ENCODE measurements around the gene MESP2.

The MESP2 gene

DNA sequence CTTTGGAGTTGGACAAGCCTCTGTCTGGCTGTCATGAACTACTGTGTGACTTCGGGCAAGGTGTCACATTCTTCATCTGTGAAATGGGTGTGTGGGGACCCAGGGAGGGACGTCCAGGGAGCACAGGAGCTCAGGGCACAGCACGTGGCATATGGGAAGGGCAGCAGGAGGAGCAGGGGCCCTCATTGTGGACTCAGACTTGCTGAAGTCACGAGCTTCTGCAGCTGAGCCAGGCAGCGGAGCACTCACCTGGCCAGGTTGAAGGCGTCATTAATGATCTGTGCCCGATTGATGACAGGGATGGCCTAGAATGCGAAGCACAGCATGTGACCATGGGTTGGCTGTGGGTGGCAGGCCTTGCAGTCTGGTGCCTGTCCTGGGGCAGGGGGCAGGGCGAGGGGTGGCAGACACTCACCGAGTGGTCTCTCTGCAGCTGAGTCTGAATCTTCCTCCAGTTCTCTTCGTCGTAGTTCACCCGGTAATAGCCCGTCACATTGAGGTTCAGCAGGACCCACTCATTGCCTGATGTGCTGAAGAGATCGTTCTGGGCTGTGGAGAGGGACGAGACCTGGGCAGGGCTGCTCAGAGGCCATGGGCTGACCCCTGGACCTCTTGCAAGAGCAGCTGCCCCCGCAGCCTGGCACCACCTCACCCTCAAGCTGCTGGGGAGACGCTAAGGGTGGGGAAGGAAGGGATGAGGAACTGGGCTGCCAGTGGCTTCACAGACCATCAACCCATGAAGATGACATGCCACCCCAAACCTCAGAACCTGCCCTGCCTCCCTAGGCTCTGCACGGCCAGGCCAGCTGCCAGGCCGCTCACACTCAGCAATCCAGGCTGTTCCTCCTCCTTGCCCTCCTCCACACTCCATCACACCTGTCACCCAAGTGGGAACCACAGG is 23.1 kb downstream of the MESP2 start:
- H3K4me3 ChIP-seq (ENCODE audit: low read depth, low read length) = no peak overlapping the region
- in situ Hi-C loops (cut with HindIII; ENCODE audit: low sequenced_read_pairs) = loop anchor here (5.0 kb wide), 1 partner anchor 63 kb away; no protein-coding TSS in a partner anchor
- no peak for DNase-seq (ENCODE audit: low read depth)
- TF ChIP-seq CTCF (IDR thresholded peaks at IDR 0.05; ENCODE audit: low read depth, low read length, missing control alignments) = no peak

- in situ Hi-C loops (cut with HindIII; ENCODE audit: low sequenced_read_pairs) = loop anchor here (5.0 kb wide), 1 partner anchor 62 kb away; no protein-coding TSS in a partner anchor
- H3K4me3 ChIP-seq (ENCODE audit: low read depth, low read length) = no peak overlapping the region
- TF ChIP-seq CTCF (IDR thresholded peaks at IDR 0.05; ENCODE audit: low read depth, low read length, missing control alignments) = no peak
- DNase-seq (ENCODE audit: low read depth) = no peak
Measured at GRCh38 chr15:89799918-89800498, 23.9 kb downstream of the MESP2 start.

DNA sequence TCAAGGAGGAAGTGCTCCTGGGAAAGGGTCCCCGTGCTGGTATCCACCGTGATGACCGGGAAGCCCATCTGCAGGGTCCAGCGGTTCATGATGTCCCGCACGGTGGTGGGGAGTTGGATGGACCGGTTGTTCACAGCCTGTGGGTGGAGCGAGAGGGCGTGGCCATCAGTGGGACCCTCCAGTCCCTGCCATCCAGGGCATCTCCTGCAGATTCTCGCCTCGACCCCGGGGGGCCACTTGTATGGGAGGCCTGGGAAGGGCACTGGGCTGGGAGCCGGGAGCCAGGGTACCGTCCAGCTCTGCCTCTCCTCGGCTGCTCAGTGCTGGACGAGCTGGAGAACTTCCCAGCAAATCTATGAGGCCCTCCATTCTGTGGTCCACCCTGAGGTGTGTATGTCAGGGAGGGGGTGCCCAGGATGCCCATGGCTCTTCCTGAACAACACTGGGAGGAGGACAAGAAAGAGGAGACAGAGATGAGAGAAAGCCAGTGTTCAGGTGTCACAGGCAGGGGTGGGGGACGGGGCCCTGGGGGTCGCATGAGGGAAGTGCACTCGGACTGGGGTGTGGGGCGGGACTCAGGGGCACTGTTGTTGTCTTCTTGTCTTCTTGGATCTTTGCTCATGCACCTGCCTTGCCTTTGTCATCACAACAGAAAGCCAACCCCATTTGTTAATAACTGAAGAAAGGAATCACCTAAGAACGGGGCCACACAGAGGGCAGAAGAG is 25.5 kb downstream of the MESP2 start:
- no peak overlapping the region for H3K4me3 ChIP-seq (ENCODE audit: low read depth, low read length)
- in situ Hi-C loops (cut with HindIII; ENCODE audit: low sequenced_read_pairs) = no loop called here
- no peak for DNase-seq (ENCODE audit: low read depth)
- no peak for TF ChIP-seq CTCF (IDR thresholded peaks at IDR 0.05; ENCODE audit: low read depth, low read length, missing control alignments)

DNA sequence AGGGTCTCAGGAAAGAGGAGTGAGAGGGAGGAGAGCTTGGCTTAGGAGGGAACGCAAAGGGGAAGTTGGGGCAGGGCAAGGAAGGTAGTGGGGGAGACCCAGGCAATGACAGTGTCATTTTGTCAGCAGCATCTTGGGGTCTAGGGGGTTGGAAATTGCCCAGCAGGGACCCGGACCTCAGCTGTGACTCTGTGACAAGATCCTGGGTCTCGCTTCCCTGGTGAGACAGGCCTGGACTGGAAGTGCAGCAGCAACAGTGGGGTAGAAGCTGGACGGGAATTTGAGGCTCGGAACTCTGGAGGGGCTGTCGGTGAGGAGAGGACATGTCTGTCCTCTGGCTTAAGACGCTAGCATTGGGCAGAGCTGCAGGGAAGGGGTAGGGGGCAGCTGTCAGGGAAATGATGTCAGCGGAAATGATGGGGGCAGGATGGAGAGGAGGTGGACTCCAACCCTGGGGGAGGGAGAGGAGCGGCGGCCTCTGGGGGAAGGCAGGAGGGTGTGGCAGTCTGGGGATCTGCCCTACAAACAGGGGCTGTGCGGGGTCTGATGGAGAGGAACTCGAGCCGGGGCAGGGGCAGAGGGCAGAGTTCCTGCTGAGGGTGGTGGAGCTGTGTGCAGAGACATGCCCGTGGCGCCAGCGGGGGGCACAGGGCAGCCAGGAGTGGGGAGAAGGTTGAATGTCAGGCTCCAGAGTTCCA is 26.2 kb downstream of the MESP2 start:
- no peak overlapping the region for H3K4me3 ChIP-seq (ENCODE audit: low read depth, low read length)
- no peak for TF ChIP-seq CTCF (IDR thresholded peaks at IDR 0.05; ENCODE audit: low read depth, low read length, missing control alignments)
- in situ Hi-C loops (cut with HindIII; ENCODE audit: low sequenced_read_pairs) = no loop called here
- DNase-seq (ENCODE audit: low read depth) = no peak

GRCh38 chr15:89802986-89803824 is 27.1 kb downstream of the MESP2 start:
- H3K4me3 ChIP-seq (ENCODE audit: low read depth, low read length) = no peak overlapping the region
- TF ChIP-seq CTCF (IDR thresholded peaks at IDR 0.05; ENCODE audit: low read depth, low read length, missing control alignments) = no peak
- in situ Hi-C loops (cut with HindIII; ENCODE audit: low sequenced_read_pairs) = no loop called here
- DNase-seq (ENCODE audit: low read depth) = no peak
